Hypothalamus (tissue), 51 donors: ENCODE data around the gene CAMK1G.
A peak's percentile ranks its signal among the peaks of the same experiment; 100 is the strongest.

Experiments
- DNase-seq, 51 donors: peaks; one replicate each; lab custom pipeline; 2025; lab: John Stamatoyannopoulos, UW

CAMK1G gene

GRCh38 chr1:209617047-209617673 lies 33.6 kb downstream of the CAMK1G start:
- no peak for DNase-seq

- no peak for DNase-seq
Observed at GRCh38 chr1:209617755-209618154, 34.2 kb downstream of the CAMK1G start.

GRCh38 chr1:209618291-209618690 lies 34.8 kb downstream of the CAMK1G start:
- no peak for DNase-seq

GRCh38 chr1:209618756-209619420 lies 35.4 kb downstream of the CAMK1G start:
- peak in 33 of 51 donors; percentile 9 to 81 (median 35) for DNase-seq

GRCh38 chr1:209619696-209620486 lies 36.4 kb downstream of the CAMK1G start:
- DNase-seq, result no peak

GRCh38 chr1:209620487-209620884 lies 37.0 kb downstream of the CAMK1G start:
- DNase-seq, result no peak

GRCh38 chr1:209621286-209621685 lies 37.8 kb downstream of the CAMK1G start:
- no peak for DNase-seq

GRCh38 chr1:209621741-209622655 lies 38.5 kb downstream of the CAMK1G start:
- DNase-seq, result no peak

- peak in 5 of 51 donors; percentile 16 to 34 (median 26) for DNase-seq
Observed at GRCh38 chr1:209622841-209623829, 39.6 kb downstream of the CAMK1G start.

GRCh38 chr1:209624558-209625549 lies 41.3 kb downstream of the CAMK1G start:
- peak in 2 of 51 donors; percentile 7 to 21 for DNase-seq

- peak in 1 of 51 donors; percentile 13 for DNase-seq
Observed at GRCh38 chr1:209625791-209626285, 42.3 kb downstream of the CAMK1G start.

- no peak for DNase-seq
Observed at GRCh38 chr1:209626346-209627026, 43.0 kb downstream of the CAMK1G start.

- DNase-seq, result peak in 1 of 51 donors; percentile 32
Observed at GRCh38 chr1:209627027-209627731, 43.7 kb downstream of the CAMK1G start.

- DNase-seq, result peak in 49 of 51 donors; percentile 17 to 88 (median 63)
Observed at GRCh38 chr1:209627732-209628196, 44.2 kb downstream of the CAMK1G start.

- no peak for DNase-seq
Observed at GRCh38 chr1:209628618-209629299, 45.2 kb downstream of the CAMK1G start.
